ENCODE measurements around the gene BRI3.
"Not testable (repeated sequence)": the region's sequence is repeated elsewhere in the genome, so short reads cannot be mapped to it uniquely, and the experiment has no call there.

The BRI3 gene

GRCh38 chr7:98309566-98309965 lies 28.1 kb downstream of the BRI3 start:
- no peak for DNase-seq (ENCODE audit: low read depth, low spot score)

DNA sequence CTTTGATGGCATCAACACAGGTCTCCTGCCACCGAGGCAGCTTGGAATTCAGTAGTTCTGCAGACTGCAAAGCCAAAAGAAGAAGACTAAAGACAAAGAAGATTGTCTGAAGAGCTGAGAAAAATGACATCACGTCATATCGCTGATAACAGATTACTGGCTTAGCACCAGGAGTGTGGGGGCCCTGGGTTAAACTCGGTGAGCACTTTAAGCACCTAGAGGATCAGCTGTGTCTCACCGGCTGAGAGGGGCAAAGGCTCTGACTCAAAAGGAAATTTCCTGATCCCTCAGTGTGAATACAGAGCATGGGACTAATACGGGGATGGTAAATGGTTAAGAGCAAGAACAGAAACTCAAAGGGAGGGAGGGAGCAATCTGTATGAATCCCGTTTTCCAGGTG lies 30.7 kb downstream of the BRI3 start:
- no peak for DNase-seq (ENCODE audit: low read depth, low spot score)

GRCh38 chr7:98314469-98314868 lies 33.0 kb downstream of the BRI3 start:
- no peak for DNase-seq (ENCODE audit: low read depth, low spot score)

GRCh38 chr7:98315318-98315993 lies 34.0 kb downstream of the BRI3 start:
- DNase-seq (ENCODE audit: low read depth, low spot score), result no peak

GRCh38 chr7:98315994-98316527 lies 34.6 kb downstream of the BRI3 start:
- not testable (repeated sequence) for DNase-seq (ENCODE audit: low read depth, low spot score)

GRCh38 chr7:98317366-98318040 lies 36.0 kb downstream of the BRI3 start:
- no peak for DNase-seq (ENCODE audit: low read depth, low spot score)

DNA sequence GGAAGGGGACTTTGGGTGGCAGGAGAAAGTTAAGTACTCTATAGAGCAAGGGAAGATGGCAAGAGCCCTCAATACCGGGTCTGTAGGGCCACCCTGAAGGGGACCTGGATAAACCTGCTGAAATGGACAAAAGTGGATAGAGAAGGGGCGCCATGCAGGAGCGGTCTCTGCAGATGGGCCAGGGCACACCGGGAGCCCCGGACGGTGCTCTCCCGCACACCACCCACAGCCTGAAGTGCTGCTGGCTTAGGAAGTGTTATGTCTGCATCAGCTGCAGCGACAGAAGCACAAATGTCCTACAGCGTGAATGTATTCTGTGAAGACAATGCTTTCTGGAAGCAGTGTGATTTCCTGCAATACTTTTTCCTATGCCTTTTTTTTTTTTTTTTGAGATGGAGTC lies 37.7 kb downstream of the BRI3 start:
- DNase-seq (ENCODE audit: low read depth, low spot score), result no peak

GRCh38 chr7:98321301-98321700 lies 39.8 kb downstream of the BRI3 start:
- no peak for DNase-seq (ENCODE audit: low read depth, low spot score)

GRCh38 chr7:98322331-98323270 lies 41.1 kb downstream of the BRI3 start:
- no peak for DNase-seq (ENCODE audit: low read depth, low spot score)

- no peak for DNase-seq (ENCODE audit: low read depth, low spot score)
Observed at GRCh38 chr7:98323597-98324322, 42.3 kb downstream of the BRI3 start.

DNA sequence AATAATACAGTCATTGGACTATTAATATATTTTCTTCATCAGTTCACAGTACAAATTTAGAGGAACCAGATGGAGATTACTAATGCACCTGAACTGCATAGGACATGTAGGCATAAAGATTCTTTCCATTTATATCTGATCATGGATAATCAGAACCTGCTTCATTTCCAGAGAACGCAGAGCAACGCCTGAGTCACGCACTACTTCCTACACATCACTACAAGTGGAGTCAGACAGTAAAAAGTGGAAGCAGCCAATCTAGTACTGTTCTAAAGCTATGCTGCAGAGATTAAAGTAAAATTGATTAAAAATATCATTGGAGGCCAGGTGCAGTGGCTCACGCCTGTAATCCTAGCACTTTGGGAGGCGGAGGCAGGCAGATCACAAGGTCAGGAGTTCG lies 43.3 kb downstream of the BRI3 start:
- DNase-seq (ENCODE audit: low read depth, low spot score), result no peak

GRCh38 chr7:98329100-98329790 lies 47.8 kb downstream of the BRI3 start:
- no peak for DNase-seq (ENCODE audit: low read depth, low spot score)

DNA sequence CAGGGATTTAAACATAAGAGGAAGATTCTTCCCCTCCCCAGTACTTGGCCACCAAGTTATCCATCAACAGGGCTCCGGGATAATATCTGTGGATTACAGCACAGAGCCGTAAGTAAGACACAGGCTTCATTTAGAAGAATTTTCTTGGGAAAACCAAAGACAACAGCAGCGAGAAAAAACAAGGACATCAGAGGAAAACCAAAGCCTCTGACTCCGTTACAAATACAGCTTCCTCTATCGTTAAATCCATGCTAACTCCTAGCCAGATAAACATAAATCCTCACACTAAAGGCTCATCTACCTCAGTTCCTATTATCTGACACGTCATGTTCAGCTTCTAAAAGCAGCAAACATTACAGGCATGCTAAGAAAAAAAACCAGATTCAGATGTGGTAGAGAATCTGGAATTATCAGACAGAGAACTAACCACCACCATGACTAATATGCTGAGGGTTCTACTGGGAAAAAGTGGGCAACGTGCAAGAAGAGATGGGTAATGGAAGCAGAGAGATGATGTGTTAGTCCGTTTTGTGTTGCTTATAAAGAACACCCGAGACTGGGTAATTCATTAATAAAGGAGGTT lies 48.4 kb downstream of the BRI3 start:
- no peak for DNase-seq (ENCODE audit: low read depth, low spot score)

GRCh38 chr7:98330926-98331529 lies 49.5 kb downstream of the BRI3 start:
- DNase-seq (ENCODE audit: low read depth, low spot score), result no peak

- no peak for DNase-seq (ENCODE audit: low read depth, low spot score)
Observed at GRCh38 chr7:98334081-98334480, 52.6 kb downstream of the BRI3 start.

- no peak for DNase-seq (ENCODE audit: low read depth, low spot score)
Observed at GRCh38 chr7:98335411-98335977, 54.0 kb downstream of the BRI3 start.

GRCh38 chr7:98338441-98338840 lies 57.0 kb downstream of the BRI3 start:
- no peak for DNase-seq (ENCODE audit: low read depth, low spot score)

DNA sequence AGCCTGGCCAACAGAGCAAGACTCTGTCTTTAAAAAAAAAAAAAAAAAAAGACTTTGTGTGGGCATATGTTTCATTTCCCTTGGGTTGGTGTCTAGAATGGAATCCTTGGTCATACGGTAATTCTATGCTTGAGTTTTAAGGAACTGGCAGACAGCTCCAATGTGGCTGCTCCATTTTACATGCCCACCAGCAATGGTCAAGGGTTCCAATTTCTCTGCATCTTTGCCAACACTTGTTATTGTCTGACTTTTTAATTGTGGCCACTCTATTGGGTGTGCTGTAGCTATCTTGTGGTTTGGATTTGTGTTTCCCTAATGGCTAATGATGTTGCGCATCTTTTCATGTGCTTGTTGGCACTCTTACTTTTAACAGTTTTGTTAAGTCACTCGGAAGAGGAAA lies 57.6 kb downstream of the BRI3 start:
- DNase-seq (ENCODE audit: low read depth, low spot score), result no peak

DNA sequence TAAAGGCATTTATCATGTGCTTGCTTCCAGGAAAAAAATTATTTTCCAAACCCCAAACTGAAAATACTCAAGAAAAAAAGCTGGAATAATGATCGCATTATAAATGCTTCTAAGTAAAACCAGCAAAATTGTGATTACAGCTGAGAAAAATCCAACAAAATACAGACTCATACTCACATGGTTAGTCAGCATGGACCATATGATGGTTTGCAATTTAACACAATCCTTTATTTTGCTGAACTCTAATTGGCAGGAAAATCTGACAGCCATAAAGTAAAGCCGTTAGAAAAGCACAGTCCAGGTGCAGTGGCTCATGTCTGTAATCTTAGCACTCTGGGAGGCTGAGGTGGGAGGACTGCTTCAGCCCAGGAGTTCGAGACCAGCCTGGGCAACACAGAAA lies 59.6 kb downstream of the BRI3 start:
- no peak for DNase-seq (ENCODE audit: low read depth, low spot score)

All from activated CD4-positive, CD25-positive, alpha-beta regulatory T cell treated with anti-CD3 and anti-CD28 coated beads, Interleukin-2, amount 50 U/mL, for 16 hours (primary cell).